ENCODE results near the gene TUSC2.

DNA sequence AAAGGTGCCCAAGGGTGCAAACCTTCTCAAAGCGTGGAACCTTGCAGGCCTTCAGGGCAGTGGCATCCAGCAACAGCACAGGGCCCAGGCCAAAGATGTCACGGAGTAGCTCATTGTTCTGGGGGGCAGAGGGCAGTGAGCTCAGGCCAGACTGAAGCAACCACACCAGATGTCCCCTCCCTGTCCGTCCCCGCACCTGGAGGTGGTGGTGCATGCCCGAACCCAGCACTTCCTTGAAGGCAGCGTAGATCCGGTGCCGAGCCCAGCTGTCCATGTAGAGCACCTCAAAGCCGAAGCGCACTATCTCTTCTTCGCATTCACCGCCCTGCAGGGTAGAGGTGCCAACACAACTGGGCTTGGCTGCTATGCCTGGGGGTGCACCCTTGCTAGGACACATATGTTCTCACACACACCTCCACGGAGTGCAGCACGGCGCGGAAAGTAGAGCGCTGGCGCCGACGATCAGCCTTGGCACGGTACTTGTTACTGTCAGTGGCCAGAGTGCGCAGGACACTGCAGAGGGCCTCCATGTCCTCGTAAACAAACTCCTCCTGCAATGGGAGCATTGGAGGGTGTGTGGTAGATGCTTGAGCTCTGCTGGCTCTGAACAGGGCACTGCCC, 39.5 kb downstream of the TUSC2 start:
- TF ChIP-seq, protein P1, sequence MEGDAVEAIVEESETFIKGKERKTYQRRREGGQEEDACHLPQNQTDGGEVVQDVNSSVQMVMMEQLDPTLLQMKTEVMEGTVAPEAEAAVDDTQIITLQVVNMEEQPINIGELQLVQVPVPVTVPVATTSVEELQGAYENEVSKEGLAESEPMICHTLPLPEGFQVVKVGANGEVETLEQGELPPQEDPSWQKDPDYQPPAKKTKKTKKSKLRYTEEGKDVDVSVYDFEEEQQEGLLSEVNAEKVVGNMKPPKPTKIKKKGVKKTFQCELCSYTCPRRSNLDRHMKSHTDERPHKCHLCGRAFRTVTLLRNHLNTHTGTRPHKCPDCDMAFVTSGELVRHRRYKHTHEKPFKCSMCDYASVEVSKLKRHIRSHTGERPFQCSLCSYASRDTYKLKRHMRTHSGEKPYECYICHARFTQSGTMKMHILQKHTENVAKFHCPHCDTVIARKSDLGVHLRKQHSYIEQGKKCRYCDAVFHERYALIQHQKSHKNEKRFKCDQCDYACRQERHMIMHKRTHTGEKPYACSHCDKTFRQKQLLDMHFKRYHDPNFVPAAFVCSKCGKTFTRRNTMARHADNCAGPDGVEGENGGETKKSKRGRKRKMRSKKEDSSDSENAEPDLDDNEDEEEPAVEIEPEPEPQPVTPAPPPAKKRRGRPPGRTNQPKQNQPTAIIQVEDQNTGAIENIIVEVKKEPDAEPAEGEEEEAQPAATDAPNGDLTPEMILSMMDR (conservative IDR thresholded peaks at IDR 0.05; ENCODE audit: low read depth in 2 of 2) = no peak
- TF ChIP-seq EZH2phosphoT487 (IDR thresholded peaks at IDR 0.05; ENCODE audit: unreplicated experiment) (no peak), POLR2AphosphoS5 (IDR thresholded peaks at IDR 0.05; ENCODE audit: low read depth) (no peak), ZNF331 (CRISPR knock-in tag; IDR thresholded peaks at IDR 0.05; ENCODE audit: low read depth) (no peak), CREB1 (CRISPR knock-in tag; IDR thresholded peaks at IDR 0.05; ENCODE audit: low read depth) (no peak), NANOG (IDR thresholded peaks at IDR 0.05; ENCODE audit: borderline replicate concordance) (no peak)
- TF ChIP-seq, protein P2, sequence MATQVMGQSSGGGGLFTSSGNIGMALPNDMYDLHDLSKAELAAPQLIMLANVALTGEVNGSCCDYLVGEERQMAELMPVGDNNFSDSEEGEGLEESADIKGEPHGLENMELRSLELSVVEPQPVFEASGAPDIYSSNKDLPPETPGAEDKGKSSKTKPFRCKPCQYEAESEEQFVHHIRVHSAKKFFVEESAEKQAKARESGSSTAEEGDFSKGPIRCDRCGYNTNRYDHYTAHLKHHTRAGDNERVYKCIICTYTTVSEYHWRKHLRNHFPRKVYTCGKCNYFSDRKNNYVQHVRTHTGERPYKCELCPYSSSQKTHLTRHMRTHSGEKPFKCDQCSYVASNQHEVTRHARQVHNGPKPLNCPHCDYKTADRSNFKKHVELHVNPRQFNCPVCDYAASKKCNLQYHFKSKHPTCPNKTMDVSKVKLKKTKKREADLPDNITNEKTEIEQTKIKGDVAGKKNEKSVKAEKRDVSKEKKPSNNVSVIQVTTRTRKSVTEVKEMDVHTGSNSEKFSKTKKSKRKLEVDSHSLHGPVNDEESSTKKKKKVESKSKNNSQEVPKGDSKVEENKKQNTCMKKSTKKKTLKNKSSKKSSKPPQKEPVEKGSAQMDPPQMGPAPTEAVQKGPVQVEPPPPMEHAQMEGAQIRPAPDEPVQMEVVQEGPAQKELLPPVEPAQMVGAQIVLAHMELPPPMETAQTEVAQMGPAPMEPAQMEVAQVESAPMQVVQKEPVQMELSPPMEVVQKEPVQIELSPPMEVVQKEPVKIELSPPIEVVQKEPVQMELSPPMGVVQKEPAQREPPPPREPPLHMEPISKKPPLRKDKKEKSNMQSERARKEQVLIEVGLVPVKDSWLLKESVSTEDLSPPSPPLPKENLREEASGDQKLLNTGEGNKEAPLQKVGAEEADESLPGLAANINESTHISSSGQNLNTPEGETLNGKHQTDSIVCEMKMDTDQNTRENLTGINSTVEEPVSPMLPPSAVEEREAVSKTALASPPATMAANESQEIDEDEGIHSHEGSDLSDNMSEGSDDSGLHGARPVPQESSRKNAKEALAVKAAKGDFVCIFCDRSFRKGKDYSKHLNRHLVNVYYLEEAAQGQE (IDR thresholded peaks at IDR 0.05; ENCODE audit: unreplicated experiment) = no peak
- TF ChIP-seq, protein P3, sequence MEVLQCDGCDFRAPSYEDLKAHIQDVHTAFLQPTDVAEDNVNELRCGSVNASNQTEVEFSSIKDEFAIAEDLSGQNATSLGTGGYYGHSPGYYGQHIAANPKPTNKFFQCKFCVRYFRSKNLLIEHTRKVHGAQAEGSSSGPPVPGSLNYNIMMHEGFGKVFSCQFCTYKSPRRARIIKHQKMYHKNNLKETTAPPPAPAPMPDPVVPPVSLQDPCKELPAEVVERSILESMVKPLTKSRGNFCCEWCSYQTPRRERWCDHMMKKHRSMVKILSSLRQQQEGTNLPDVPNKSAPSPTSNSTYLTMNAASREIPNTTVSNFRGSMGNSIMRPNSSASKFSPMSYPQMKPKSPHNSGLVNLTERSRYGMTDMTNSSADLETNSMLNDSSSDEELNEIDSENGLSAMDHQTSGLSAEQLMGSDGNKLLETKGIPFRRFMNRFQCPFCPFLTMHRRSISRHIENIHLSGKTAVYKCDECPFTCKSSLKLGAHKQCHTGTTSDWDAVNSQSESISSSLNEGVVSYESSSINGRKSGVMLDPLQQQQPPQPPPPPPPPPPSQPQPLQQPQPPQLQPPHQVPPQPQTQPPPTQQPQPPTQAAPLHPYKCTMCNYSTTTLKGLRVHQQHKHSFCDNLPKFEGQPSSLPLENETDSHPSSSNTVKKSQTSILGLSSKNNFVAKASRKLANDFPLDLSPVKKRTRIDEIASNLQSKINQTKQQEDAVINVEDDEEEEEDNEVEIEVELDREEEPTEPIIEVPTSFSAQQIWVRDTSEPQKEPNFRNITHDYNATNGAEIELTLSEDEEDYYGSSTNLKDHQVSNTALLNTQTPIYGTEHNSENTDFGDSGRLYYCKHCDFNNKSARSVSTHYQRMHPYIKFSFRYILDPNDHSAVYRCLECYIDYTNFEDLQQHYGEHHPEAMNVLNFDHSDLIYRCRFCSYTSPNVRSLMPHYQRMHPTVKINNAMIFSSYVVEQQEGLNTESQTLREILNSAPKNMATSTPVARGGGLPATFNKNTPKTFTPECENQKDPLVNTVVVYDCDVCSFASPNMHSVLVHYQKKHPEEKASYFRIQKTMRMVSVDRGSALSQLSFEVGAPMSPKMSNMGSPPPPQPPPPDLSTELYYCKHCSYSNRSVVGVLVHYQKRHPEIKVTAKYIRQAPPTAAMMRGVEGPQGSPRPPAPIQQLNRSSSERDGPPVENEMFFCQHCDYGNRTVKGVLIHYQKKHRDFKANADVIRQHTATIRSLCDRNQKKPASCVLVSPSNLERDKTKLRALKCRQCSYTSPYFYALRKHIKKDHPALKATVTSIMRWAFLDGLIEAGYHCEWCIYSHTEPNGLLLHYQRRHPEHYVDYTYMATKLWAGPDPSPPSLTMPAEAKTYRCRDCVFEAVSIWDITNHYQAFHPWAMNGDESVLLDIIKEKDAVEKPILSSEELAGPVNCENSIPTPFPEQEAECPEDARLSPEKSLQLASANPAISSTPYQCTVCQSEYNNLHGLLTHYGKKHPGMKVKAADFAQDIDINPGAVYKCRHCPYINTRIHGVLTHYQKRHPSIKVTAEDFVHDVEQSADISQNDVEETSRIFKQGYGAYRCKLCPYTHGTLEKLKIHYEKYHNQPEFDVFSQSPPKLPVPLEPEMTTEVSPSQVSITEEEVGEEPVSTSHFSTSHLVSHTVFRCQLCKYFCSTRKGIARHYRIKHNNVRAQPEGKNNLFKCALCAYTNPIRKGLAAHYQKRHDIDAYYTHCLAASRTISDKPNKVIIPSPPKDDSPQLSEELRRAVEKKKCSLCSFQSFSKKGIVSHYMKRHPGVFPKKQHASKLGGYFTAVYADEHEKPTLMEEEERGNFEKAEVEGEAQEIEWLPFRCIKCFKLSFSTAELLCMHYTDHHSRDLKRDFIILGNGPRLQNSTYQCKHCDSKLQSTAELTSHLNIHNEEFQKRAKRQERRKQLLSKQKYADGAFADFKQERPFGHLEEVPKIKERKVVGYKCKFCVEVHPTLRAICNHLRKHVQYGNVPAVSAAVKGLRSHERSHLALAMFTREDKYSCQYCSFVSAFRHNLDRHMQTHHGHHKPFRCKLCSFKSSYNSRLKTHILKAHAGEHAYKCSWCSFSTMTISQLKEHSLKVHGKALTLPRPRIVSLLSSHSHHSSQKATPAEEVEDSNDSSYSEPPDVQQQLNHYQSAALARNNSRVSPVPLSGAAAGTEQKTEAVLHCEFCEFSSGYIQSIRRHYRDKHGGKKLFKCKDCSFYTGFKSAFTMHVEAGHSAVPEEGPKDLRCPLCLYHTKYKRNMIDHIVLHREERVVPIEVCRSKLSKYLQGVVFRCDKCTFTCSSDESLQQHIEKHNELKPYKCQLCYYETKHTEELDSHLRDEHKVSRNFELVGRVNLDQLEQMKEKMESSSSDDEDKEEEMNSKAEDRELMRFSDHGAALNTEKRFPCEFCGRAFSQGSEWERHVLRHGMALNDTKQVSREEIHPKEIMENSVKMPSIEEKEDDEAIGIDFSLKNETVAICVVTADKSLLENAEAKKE (CRISPR knock-in tag; IDR thresholded peaks at IDR 0.05) = no peak
- TF ChIP-seq, protein P4, sequence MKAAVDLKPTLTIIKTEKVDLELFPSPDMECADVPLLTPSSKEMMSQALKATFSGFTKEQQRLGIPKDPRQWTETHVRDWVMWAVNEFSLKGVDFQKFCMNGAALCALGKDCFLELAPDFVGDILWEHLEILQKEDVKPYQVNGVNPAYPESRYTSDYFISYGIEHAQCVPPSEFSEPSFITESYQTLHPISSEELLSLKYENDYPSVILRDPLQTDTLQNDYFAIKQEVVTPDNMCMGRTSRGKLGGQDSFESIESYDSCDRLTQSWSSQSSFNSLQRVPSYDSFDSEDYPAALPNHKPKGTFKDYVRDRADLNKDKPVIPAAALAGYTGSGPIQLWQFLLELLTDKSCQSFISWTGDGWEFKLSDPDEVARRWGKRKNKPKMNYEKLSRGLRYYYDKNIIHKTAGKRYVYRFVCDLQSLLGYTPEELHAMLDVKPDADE (IDR thresholded peaks at IDR 0.05) = no peak

All from GM23338 (cell line).